SKM-1 (cell line): ENCODE measurements around the gene UBE3B.

ENCODE experiments used
- DNase-seq: peaks from one replicate; lab custom pipeline; 2025; ENCODE audit not compliant: unreplicated experiment; lab: John Stamatoyannopoulos, UW

The UBE3B gene

DNA sequence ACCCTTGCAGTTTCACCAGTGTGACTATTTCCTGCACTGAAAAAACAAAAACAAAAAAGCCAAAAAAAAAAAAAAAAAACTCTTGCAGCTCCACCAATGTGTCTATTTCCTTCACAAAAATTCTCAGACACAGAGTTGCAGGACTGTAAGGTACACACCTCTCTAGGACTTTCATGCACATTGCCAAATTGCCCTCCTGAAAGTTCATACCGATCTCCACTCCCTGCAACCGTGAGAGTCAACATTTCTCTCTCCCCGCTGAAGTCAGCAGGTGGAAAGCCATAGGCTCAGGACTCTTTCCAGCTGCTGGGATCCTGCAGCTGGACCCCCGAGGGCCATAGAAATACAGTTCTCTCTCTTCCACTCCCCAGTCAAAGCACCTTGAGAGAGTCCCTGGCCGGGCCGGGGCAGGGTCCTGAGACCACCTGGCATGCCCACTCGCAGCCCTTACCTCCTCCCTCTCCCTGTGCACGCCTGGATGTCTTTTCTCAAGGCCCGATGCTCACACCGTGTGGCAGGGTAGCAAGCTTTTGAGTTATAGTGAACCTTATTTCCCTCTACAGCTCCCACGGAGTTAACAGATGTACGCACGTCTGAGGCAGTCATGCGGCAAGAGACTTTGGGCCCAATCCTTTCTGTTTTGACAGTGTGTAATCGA, 72.3 kb downstream of the UBE3B start:
- no peak for DNase-seq

DNA sequence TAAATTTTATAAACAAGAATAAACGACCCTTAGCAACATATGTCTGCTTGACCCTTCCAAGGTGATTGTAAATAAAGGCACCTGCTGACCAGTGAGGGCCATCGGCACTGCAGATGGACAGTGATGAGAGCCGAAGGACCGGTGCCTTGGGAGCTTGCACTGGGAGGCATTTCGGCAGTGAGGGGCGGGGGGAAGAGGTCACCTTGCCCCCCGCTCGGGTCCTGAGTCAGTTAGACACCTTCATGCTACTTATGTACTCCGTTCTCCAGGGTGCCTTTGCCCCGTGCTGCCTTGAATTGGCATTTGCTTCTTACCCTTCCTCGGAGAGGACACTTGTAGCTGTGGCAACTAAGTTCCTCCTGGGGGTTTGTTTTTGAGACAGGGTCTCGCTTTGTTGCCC, 72.8 kb downstream of the UBE3B start:
- DNase-seq: no peak

DNA sequence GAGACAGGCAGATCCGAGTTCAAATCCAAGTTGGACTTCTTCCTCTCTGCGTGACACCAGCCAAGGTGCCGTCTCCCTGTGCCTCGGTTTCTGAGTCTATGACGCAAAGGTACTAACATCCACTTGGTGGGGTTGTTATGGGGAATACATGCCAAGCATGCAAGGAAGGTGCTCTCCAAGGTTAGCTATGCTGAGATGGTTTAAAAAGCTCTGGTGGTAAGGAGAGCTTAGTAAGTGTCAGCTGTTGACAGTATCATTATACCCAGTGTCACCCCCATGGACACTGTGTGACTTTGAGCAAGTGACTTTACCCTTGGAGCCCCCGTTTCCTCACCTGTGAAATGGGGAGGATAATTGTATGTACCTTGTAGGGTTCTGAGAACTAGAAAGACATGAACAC, 73.7 kb downstream of the UBE3B start:
- DNase-seq: no peak

DNA sequence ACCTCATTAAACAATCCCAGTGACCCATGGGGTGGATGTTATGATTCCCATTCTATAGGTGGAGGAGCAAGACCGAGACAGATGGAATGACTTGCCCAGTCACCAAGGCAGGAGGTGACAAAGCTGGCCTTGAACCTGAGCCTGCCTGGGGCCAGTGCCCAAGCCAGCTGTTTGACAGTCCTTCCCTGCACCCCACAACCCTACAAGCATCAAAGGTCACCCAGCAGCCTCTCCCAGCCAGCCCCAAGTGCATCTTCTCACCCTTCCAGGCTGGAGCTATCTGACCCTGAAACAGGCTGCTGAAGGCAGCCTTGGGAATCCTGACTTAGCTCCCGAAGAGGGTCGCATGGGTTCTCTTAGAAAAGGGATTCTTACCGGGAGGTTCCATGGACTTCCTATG, 75.5 kb downstream of the UBE3B start:
- DNase-seq: no peak

DNA sequence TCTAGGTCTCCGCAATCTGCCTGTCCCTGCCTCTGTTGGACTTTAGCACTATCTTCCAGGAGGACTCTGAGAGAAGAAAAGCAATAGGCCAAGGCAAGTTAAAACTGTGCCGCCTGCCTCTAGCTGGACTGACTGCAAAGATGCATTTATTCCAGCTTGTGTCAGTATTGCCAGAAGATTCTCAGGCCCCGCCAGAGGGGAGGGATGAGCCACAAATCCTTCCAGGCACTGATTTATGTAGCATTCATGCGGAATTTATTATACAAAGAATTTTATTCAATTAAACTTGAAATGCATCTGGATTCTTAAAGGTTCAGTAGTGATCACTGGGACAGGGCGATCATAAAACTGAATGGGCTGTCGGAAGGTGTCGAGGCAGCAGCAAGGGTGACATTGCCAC, 76.0 kb downstream of the UBE3B start:
- no peak for DNase-seq

DNA sequence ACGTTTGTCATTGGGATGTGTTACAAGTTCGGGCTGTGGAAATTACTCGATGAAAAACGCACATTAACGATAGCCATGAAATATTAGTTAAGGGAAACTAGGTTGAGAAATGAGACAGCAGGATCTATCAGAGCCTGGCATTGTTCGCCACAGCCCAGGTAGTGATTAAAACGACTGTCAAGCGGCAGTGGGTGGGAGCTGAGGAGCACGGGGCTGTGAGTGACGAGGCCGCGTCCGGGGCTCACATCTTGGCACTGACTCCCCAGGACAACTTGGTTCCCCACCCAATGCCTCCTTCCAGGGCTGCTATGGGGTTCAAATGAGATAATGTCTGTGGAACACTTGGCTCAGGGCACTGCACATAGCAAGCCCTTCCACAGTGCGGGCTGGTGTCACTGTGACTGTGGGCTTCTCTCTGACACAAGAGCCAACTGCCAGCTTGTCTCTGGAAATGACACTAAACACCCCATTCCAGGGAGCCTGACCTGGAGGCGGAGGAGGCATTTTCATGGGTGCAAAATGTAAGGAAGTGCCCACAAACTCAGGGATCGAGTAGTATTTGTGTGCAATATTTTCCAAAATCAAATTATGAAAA, 76.6 kb downstream of the UBE3B start:
- DNase-seq: no peak

DNA sequence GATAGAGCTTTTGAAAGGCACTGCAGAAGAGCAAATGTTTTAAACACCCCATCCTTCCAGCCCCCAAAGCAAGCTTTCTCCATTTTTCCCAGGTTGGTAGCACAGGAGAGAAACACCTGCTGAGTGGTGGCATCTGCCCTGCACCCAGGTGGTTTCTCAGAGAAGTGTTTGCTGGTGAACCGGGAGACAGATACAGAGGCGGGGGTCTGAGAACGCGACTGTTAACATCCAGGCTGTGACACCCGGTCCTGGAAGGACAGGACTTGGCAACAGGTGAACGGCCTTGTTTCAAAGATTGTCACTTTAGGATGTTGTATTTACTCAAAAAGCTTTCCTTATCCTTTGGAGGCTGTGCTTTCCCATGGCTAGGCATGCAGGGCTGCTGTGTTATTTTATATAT, 77.3 kb downstream of the UBE3B start:
- no peak for DNase-seq

DNA sequence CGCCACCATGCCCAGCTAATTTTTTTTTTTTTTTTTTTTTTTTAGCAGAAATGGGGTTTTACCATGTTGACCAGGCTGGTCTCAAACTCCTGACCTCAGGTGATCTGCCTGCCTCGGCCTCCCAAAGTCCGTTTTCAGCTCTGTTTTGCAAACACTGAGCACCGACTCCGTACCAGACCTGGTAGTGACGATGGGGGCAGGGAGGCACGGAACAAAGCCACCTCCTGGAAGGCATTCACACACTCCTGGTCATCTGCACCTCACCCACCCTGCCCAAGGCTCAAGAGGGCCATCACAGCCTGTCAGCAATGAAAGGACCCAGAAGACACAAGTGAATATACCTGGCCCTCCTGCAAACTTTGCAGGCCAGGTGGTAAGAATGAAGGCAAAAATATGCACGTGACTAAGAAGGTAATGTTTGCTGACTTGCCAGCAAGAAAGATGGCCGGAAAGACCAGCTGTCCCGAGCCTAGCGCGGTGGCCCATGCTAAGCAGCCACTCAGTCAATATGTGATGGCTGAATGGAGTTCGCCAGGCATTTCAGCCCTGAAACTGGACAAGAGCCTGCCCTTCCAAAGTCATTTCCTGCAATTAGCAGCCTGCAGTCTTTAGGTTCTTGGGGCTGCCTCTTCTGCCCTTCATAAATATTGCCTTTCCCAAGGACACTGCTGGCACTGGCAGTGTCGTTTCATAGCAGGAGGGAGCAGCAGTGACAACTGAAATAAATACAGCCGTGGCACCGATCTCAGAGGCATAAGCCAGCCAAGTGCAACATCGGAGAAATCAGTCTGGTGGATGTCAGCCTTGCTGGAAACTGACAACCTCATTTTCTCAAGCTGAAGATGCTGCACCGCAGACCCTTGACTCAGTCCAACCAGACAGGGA, 78.2 kb downstream of the UBE3B start:
- no peak for DNase-seq

DNA sequence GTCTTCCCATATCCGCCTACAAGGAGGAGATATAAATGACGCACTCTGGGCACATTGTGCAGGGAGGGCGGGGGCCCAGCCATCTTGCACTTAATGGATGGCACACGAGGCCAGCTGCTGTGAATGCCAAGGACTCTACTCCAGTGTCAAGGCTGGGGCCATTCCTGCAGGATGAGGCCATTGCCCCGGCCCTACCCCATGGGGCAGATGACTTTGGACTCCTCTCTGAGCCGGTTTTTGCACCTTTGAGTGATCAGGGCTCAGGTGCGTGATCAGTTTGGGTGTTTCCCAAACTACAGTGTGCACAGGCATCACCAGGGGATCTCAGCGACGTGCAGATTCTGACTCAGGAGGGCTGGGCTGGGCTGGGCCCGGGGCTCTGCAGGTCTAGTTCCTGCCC, 79.8 kb downstream of the UBE3B start:
- DNase-seq: no peak

DNA sequence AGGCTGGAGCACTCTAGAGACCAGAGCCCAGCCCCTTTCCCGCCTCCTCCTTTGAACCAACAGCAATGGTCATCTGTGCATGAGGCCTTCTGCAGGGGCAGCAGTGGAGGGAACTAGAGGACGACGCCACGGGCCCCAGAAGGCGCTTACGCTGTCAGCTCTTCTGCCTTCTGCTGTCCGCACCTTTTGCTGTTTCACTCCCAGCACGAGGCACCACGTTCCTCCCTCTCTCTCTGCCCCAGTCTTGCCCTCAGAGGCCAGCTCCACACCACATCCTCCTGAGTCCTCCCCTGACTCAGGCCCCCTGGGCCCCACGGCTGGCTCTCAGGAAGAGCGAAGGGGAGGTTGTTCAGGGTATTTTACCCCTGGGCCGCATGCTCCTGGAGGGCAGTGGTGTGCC, 80.4 kb downstream of the UBE3B start:
- no peak for DNase-seq

DNA sequence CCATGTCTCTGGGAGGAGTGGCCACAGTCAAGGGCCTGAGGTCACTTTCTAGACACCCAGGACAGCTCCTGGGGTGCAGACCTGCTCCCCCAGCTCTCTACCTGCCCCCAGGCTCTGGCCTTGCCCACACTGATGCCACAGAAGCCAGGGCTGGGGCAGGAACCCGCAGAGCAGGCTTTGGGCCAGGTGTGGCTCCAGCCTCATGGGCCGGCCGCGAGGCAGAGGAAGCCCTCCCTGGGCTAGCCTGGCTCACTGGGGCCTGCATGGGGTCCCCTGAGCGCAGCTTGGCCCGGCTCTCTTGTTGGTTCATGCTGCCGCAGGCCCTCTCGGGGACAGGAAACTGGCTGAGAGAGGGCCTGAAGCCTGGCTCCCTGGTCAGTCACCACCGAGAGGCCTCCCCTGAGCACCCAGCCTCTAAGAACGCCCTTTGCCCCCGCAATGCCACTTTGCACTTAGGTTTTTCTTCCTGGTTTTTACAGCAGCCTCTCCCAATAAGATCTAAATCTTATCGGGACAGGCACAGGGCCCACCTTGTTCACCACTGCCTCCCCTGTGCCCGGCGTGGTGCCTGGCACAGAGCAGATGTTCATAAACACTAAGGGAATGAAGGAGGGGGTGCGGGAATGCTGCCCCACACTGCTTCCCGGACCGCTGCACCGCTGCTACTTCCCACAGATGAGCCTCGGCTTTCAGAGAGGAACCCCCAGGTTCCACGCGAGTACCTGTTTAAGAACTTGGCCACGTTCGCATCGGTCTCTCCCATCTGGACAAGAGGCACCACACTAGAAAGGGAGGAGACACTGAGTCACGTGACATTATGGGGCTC, 81.2 kb downstream of the UBE3B start:
- no peak for DNase-seq

DNA sequence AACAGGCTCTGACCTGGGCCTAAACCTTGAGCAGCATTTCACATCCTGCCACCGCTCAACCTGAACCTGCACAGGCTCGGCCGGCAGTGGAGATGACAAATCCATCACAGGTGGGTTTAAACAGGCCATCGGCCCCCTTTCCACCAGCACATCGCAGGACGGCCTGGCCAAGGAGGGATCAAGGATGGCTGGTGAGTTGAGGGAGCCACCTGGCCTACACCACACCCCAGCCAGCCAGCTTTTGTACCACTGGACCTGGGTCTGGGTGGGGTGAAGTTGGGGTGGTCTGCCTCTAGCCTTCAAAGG, 81.7 kb downstream of the UBE3B start:
- no peak for DNase-seq

DNA sequence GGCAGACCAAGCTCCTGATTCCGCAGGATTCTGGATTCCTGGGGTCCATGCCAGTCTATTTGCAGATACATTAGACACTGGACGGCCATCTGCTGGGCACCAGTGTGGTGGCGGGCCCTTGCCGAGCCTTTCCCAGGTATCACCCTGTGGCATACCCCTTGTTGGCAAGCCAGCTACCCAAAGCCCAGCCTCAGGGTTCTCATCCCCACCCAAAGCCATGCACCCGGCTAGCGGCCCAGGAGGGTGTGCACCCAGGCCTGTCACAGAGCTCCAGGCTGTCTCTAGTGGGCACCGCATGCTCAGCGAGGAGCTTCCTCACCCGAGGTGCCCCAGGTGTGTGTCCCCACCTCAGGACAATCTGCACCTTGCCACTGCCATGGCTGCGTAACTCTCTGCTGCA, 82.2 kb downstream of the UBE3B start:
- DNase-seq: no peak

DNA sequence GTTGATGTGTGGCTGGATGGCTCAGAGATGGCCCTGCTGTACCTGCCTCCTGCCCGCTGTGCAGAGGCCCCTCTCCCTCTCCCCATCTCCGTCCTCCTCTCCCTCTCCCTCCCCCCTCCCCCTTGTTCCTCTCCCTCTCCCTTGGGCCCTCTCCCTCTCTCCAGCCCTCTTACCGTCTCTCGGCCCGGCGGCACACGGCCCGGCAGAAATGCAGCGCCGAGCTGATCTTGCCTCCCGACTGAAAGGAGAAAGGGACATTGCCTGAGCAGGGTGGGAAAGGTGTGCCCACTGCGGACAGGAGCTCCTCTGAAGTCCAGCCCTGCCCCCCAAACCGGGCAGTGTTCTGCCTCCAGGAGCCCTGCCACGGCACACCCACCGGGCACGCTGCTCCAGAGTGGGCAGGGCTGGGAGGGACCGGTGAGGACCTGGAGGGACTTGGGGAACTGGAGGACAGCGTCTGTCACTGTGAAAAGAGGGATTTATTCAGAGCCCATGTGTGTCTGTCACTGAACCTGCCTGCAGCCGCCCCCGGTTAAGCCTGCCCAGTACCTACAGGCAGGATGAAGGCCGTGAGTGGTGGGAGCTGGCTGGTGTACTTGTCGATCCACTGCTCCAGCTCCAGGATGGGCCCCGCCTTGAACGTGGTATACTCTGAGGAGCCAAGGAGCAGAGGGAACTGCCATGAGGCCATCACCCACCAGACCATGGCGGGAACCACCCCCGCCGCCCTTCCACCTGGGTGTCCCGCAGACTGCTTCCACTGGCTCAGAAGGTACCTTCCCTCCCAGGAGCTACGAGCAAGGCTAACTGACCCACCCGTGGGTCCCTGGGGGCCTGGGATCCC, 83.7 kb downstream of the UBE3B start:
- no peak for DNase-seq

DNA sequence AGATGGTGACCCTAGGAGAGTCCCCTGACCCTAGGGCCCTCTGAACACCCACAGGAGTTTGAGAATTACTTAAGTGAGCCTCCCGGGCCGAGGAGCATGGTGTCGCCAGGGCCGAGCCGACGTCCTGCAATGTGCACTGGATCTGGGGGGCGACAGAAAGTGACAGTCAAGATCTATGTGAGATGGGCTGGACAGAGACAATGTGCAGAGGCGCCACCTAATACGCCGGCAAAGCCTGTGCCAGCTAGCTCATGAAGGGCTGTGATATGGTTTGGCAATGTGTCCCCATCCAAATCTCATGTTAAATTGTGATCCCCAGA, 84.2 kb downstream of the UBE3B start:
- DNase-seq: no peak

DNA sequence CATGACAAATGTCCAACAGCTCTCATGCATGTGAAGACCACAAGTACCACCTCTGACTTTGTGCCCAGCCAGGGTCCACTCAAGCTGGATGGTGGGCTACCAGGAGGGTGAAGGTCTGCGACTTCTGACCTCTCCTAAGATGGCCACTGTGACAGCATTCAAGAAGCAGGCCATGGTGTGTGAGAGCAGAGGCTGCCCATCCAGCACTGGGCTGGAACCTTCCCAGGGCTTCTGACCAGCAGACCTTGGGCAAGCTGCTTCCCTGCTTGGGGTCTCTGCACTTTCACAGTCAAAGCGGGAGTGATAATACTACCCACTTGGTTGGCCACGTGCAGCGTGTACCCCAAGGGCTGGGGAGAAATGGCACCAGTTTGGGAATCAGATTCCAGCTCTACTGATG, 85.4 kb downstream of the UBE3B start:
- no peak for DNase-seq

DNA sequence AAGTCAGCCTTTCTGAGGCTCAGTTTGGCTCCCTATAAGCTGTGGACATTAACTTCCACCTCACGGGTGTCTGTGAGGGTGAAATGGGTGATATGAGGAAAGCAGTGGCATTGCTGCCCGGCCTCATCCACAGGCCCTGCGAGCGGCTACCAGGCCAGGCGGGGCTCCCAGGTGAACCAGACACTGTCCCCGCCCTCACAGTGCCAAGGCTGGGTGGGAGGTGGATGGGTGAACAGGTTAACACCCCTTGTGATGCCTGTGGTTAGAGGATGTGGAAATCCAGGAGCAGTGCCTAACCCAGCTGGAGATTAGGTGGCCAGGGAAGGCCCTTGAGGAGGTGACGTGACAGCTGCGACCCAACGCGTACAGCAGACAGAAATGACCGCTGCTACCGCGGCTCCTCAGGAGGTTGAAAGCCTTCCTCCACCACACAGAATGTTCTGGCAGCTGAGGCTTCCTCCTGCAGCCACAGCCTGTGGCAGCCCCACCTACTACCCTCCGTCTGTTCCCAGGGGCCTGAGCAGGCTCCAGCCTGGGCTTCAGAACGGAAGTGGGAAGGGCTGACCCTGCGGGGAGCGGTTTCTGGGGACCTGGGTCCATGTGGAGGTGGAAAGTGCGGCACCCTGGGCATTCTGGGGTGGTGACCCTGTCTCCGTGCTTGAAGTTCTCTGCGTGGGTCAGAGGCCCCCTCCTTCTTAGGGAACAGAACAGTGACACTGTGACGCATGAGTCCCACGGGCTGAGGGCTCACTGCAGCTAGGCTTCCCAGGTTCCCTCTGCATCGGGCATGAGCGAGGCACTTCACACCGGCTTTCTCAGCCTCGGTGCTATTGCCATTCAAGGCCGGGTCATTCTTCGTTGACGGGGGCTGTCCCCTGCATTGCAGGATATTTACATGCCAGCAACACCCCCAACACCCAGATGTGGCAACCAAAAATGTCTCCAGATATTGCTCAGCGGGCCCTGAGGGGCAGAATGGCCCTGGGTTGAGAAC, 86.2 kb downstream of the UBE3B start:
- no peak for DNase-seq

DNA sequence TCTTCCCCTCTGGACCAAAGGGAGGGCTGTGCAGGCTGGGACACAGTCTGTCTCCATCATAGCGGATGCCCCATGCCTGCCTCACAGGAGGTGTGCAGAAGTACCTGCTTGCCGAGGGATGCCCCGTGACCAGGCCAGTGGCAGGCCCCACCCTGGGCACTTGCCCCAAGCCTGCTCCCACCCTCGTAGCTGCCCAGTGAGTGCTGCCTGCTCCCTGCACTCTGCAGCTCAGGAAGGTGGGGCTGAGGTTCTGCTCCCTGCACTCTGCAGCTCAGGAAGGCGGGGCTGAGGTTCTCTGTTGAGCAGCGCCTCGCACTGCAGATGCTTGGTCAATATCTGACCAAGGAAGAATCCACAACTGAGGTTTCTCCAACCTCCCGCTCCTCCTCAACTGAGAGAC, 89.0 kb downstream of the UBE3B start:
- DNase-seq: no peak

DNA sequence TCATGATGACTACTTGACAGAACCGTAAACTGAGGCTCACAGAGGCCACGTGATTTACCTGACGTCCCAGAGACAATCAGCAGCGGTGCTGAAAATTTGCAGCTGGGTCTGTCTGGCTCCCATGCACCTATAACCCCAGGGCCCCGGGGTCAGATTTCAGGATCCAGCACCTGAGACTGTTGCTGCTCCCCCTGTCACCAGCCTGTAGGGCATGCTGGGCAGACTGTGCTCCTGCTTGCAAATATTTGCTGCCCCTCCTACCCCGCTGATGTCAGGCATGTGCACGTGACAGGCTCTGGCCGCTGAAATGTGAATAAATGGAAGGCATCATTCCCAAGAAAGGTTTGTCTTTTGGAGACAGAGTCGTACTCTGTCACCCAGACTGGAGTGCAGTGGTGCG, 89.9 kb downstream of the UBE3B start:
- no peak for DNase-seq

DNA sequence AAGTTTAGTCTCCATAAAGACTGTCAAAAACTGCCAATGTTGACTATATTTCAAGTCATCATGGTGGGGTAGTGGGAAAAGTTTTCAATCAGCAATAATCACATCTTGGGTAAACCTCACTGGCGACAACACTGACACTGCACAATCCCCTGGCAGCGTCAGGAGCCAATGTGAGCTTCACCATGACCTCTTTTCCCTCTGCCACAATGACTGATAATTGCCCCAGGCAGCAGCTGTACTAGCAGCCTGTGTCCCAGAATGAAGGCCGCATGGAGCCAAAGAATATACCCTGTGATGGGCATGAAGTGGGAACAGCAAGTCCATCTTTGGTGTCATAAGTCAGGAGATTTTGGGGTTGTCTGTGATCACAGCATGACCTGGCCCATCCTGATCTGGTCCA, 90.5 kb downstream of the UBE3B start:
- DNase-seq: no peak
